Suprapubic skin (tissue), 4 donors: ENCODE measurements around the gene RFC3. TPM values are rescaled to one million over a fixed set of nuclear protein-coding genes. Genes with fewer than 3 reads are reported as not detected.

Experiments used
- DNase-seq, 2 donors: peaks; one replicate each; pipeline ENCODE4 v3.0.0-alpha.2; 2019; ENCODE audit warnings: low spot score in 2 of 2
- H3K27ac ChIP-seq: fragments of 200-600 bp; sonication (generic); one replicate; pipeline ENCODE4 v1.5.1; 2019
- H3K27me3 ChIP-seq: fragments of 200-600 bp; sonication (generic); one replicate; pipeline ENCODE4 v1.5.1; 2019
- H3K36me3 ChIP-seq: fragments of 200-600 bp; sonication (generic); one replicate; pipeline ENCODE4 v1.5.1; 2019
- H3K4me1 ChIP-seq: fragments of 200-600 bp; sonication (generic); one replicate; pipeline ENCODE4 v1.5.1; 2019
- H3K4me3 ChIP-seq: fragments of 200-600 bp; sonication (generic); one replicate; pipeline ENCODE4 v1.5.1; 2019; ENCODE audit warnings: mild to moderate bottlenecking
- H3K9me3 ChIP-seq: fragments of 200-600 bp; sonication (generic); one replicate; pipeline ENCODE4 v1.5.1; 2019
- CTCF ChIP-seq, 2 donors: fragments of 200-600 bp in 1 of 2; fragments of 450-650 bp in 1 of 2; sonication (generic) in 1 of 2; IDR thresholded peaks; one replicate each; pipeline ENCODE4 v1.5.1; 2016 to 2019; ENCODE audit warnings: antibody characterized with exemption in 2 of 2, mild to moderate bottlenecking in 1 of 2, moderate library complexity in 1 of 2
- EP300 ChIP-seq: sonication (generic); formaldehyde crosslinking; IDR thresholded peaks from one replicate; pipeline ENCODE4 v1.6.1; 2017; ENCODE audit warnings: antibody characterized with exemption
- POLR2A ChIP-seq, 2 donors: fragments of 450-650 bp; IDR thresholded peaks; one replicate each; pipeline ENCODE4 v1.6.1; 2017; ENCODE audit warnings: antibody characterized with exemption in 2 of 2, mild to moderate bottlenecking in 2 of 2, moderate library complexity in 2 of 2
- POLR2AphosphoS5 ChIP-seq, 3 donors: sonication (generic); formaldehyde crosslinking; IDR thresholded peaks; one replicate each; pipeline ENCODE4 v1.6.1; 2017; ENCODE audit warnings: antibody characterized with exemption in 3 of 3
- WGBS: methylation state at CpG from one replicate; pipeline ENCODE4 v1.1.5; 2018; 5-methylcytosine and 5-hydroxymethylcytosine counted together
- total RNA-seq, 4 donors: library from RNA; depleted of rRNA; stranded (reverse); fragments of >200 nt; gene quantifications; one replicate each; pipeline ENCODE4 v1.1.0, GENCODE V29; 2016

The RFC3 gene
- total RNA-seq, 4 donors from 2014 or later = 10.7 to 25.8 (median 12.2) TPM

DNA sequence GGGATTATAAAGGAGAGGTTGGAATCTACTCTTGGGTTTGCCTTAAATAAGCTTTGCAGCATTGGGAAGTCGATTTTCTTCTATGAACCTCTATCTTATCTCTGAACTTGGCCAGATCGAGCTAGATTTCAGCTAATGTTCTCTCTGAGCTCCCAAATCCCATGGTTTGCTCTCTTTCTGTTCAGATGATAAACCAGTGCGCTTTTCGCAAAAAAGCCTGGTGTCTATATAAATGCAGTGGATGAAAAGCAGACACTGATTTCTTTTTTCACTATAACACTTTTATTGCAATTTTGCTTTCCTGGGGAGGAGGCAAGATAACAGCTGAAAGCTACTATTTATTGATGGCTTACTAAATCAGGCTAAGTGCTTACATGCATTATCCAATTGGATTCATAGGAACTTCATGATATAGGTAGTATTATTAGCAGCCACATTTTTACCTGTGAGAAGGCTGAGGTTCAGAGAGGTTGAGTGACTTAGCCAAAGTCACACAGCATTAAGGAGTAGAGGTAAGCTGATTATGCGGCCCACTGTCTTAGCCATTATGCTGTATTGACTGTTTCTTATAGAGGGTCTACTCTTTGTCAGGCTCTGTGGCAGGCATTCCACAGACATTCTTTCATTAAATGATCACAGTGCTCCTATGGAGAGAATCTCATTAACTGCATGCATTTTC is 58.9 kb downstream of the RFC3 start:
- WGBS = 82% methylated on average over 5 of the region's 5 CpGs
- Histone ChIP-seq H3K4me1 (no peaks in the 10 kb centered on the region), H3K36me3 (no peaks in the 10 kb centered on the region), H3K9me3 (no peaks in the 10 kb centered on the region), H3K27me3 (no peaks in the 10 kb centered on the region), H3K4me3 (no peak overlapping the region), H3K27ac (no peak overlapping the region)
- no peak for TF ChIP-seq EP300
- TF ChIP-seq POLR2A (IDR thresholded peaks at IDR 0.05) = no peak
- no peak for TF ChIP-seq POLR2AphosphoS5 (IDR thresholded peaks at IDR 0.05)
- TF ChIP-seq CTCF (IDR thresholded peaks at IDR 0.05) = no peak
- DNase-seq = no peak

DNA sequence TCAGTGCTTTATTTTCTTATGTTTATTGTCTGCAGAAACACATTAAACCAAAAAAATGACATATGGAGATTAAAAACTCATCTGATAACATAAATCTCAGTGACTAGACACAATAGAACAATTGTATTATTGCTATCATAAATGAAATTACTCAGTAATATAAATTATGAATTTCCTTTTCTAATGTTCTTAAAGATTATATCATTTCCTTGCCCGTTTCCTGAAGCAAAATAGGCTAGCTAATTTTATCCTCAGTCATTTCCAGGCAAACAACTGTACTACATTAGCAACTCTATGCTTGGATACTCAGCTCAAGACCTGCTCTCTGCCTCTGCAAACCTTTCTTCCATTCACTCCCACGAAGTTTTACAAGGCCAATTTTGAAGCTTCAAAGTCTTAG is 61.2 kb downstream of the RFC3 start:
- no peaks in the 10 kb centered on the region for H3K4me1 ChIP-seq
- no peaks in the 10 kb centered on the region for H3K27me3 ChIP-seq
- DNase-seq = no peak
- TF ChIP-seq EP300 (no peak), POLR2A (IDR thresholded peaks at IDR 0.05) (no peak), POLR2AphosphoS5 (IDR thresholded peaks at IDR 0.05) (no peak), CTCF (IDR thresholded peaks at IDR 0.05) (no peak)
- no peak overlapping the region for H3K4me3 ChIP-seq
- WGBS = 62% methylated on average over 2 of the region's 2 CpGs
- H3K27ac ChIP-seq = no peak overlapping the region
- no peaks in the 10 kb centered on the region for H3K9me3 ChIP-seq
- H3K36me3 ChIP-seq = no peaks in the 10 kb centered on the region

GRCh38 chr13:33882804-33883203 is 64.9 kb downstream of the RFC3 start:
- Histone ChIP-seq H3K4me3 (no peak overlapping the region), H3K9me3 (no peaks in the 10 kb centered on the region), H3K4me1 (no peaks in the 10 kb centered on the region), H3K36me3 (no peaks in the 10 kb centered on the region), H3K27ac (no peak overlapping the region), H3K27me3 (no peaks in the 10 kb centered on the region)
- no peak for DNase-seq
- TF ChIP-seq CTCF (IDR thresholded peaks at IDR 0.05) (no peak), POLR2A (IDR thresholded peaks at IDR 0.05) (no peak), POLR2AphosphoS5 (IDR thresholded peaks at IDR 0.05) (no peak), EP300 (no peak)

DNA sequence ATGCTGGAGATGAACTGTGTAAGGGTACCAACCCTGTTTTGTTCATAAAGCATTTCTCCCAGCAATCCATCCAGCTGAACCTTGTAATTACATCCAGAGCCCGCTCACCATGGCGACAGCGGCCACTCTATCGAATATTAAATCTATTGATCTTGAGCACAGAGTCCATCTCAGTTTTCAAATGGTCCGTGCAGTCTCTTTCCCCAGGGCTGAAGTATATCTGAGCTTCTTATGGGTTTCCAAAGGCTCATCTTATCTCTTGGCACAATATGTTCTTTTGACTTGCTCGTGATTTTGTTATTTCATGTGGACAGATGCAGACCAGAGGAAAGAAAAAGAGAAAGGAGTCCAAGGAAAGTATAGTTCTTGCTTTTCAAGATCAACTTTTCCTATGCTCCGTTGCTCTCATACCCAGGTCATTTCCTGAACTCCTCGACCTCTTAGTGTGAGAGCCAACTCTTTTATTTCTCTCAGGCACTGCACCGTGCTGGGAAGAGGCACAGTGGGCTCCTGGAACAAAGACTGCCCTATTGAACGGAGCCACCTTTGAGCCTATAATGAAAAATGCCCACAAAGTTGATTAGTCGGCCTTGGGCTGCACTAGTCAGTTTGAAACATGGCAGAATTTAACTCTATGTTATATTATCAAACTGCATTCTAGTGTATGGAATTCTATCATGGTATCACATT is 66.7 kb downstream of the RFC3 start:
- Histone ChIP-seq H3K9me3 (no peaks in the 10 kb centered on the region), H3K4me1 (no peaks in the 10 kb centered on the region), H3K36me3 (no peaks in the 10 kb centered on the region), H3K27me3 (no peaks in the 10 kb centered on the region), H3K27ac (no peak overlapping the region), H3K4me3 (no peak overlapping the region)
- TF ChIP-seq EP300 = no peak
- no peak for TF ChIP-seq POLR2AphosphoS5 (IDR thresholded peaks at IDR 0.05)
- no peak for TF ChIP-seq POLR2A (IDR thresholded peaks at IDR 0.05)
- TF ChIP-seq CTCF (IDR thresholded peaks at IDR 0.05) = no peak
- WGBS = 90% methylated on average over 11 of the region's 11 CpGs
- no peak for DNase-seq
